Mucosa of descending colon (tissue), 3 donors: Measurements from ENCODE around the gene TMEM107. TPM values are rescaled to one million over a fixed set of nuclear protein-coding genes. Genes with fewer than 3 reads are reported as not detected.

Source experiments
- ATAC-seq: fragments of 200-7000 bp; cut with Tn5 transposase; one replicate; pipeline ENCODE4 v1.9.1; 2020; ENCODE audit warnings: mild to moderate bottlenecking, moderate library complexity
- DNase-seq, 3 donors: peaks; one replicate each; pipeline ENCODE4 v3.0.0-alpha.2; 2020
- H3K36me3 ChIP-seq: fragments of 200-600 bp; one replicate; pipeline ENCODE4 v1.8.0; 2021; ENCODE audit warnings: low read depth, mild to moderate bottlenecking
- H3K4me1 ChIP-seq: fragments of 200-600 bp; one replicate; pipeline ENCODE4 v1.8.0; 2021; ENCODE audit warnings: low read depth, mild to moderate bottlenecking
- H3K4me3 ChIP-seq: fragments of 200-600 bp; one replicate; pipeline ENCODE4 v1.8.0; 2021; ENCODE audit warnings: mild to moderate bottlenecking
- H3K9me3 ChIP-seq: fragments of 200-600 bp; one replicate; pipeline ENCODE4 v1.8.0; 2021; ENCODE audit warnings: mild to moderate bottlenecking
- intact Hi-C, 2 donors: fragments of 100-400 bp; cut with DNase I in 1 of 2; cut with micrococcal nuclease in 1 of 2; formaldehyde crosslinking; loops; one replicate each; pipeline versions ENCODE4 v1.11.0 to v1.11.1; 2022; cut with DNase I, micrococcal nuclease
- total RNA-seq, 3 donors: library from RNA; stranded (reverse); fragmentation: NEBNext Ultra II Directional in 2 of 3; extraction: Animal tissue kit (Norgen Biotek cat#: 25700) in 2 of 3; gene quantifications; one replicate each; pipeline versions ENCODE4 v1.2.1 to v1.2.4, GENCODE V29; 2021 to 2023
- TF ChIP-seq, protein P1 (sequence below): fragments of 200-600 bp; IDR thresholded peaks from one replicate; pipeline ENCODE4 v1.8.0; 2022; ENCODE audit warnings: antibody characterized with exemption, mild to moderate bottlenecking
- donor health status: DM: no; HTN: no; CAD: no; lungs with moderate emphysema.
- donor health status: DM: no; HTN: no; CAD: no.
- donor health status: DM: no; HTN: yes; CAD: no.

Gene TMEM107
- total RNA-seq, 3 donors from 2014 or later = 8.0 to 19.1 (median 9.6) TPM

DNA sequence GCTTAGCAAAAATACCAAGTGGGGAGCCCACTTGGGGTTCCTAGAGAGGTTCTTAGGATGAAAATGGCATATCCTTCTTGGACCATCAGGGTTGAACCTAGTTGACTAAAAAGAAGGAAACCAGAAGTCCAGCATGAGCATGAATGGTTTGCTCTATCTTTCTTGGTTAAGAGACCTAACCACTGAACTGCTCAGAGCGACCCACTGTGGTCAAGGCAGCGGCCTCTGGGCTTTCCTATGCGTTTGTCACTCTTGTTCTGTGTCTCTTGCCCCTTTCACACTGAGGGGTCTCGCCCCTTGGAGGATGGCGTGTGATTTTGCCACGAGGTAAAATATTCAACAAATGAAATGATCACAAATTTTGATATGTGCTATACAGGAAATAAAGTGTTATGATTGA lies 14.3 kb upstream of the TMEM107 start:
- Histone ChIP-seq H3K4me1 (peaks cover 46% of the 10 kb centered on the region), H3K36me3 (peaks cover 10% of the 10 kb centered on the region), H3K4me3 (no peak overlapping the region), H3K9me3 (no peaks in the 10 kb centered on the region)
- TF ChIP-seq, protein P1, sequence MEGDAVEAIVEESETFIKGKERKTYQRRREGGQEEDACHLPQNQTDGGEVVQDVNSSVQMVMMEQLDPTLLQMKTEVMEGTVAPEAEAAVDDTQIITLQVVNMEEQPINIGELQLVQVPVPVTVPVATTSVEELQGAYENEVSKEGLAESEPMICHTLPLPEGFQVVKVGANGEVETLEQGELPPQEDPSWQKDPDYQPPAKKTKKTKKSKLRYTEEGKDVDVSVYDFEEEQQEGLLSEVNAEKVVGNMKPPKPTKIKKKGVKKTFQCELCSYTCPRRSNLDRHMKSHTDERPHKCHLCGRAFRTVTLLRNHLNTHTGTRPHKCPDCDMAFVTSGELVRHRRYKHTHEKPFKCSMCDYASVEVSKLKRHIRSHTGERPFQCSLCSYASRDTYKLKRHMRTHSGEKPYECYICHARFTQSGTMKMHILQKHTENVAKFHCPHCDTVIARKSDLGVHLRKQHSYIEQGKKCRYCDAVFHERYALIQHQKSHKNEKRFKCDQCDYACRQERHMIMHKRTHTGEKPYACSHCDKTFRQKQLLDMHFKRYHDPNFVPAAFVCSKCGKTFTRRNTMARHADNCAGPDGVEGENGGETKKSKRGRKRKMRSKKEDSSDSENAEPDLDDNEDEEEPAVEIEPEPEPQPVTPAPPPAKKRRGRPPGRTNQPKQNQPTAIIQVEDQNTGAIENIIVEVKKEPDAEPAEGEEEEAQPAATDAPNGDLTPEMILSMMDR = no peak
- intact Hi-C loops = no loop called here
- ATAC-seq = no peak
- peak in 1 of 3 donors; percentile 34 for DNase-seq

DNA sequence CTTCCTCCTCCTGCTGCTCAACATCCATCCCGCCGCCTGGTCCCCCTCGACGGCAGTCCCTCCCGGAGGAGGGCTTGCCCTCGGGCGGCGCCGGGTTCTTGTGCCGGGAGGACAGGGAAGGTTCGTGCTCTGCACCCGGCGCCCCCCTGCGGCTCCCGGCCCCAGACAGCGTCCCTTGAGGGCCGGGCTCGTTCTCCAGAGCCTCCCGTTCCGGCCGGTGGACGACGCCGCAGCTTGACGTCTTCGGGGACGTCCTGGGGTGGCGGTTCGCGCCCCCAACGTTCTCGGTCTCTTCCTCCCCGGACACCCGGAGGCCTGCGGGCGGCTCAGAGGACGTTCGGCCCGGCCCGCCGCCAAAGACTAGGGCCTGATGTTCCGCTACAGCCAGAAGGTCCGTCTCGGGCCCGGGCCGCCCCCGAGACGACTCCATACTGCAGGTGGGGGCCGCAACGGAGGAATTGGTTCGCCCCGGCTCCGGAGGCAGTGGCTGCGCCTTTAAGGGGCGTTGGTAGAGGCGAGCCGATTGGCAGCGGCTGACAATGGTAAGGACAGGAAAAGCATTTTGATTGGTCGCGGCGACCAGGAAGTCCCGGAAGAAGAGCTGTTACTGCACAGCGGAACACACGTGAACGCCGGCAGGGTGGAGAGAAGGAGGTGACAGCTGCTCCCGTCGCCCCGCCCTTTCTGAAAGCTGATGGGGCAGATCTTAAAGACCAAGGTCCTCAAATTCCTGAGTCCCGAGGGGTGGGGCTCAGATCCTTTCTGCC lies 13.7 kb upstream of the TMEM107 start, which contains the start of gene BORCS6:
Gene BORCS6, minus strand, starts transcription at position 470 of the 767 bp plus-strand sequence. Its CDS starts 40 bp downstream, at position 430.
- peaks cover 46% of the 10 kb centered on the region for H3K4me1 ChIP-seq

DNA sequence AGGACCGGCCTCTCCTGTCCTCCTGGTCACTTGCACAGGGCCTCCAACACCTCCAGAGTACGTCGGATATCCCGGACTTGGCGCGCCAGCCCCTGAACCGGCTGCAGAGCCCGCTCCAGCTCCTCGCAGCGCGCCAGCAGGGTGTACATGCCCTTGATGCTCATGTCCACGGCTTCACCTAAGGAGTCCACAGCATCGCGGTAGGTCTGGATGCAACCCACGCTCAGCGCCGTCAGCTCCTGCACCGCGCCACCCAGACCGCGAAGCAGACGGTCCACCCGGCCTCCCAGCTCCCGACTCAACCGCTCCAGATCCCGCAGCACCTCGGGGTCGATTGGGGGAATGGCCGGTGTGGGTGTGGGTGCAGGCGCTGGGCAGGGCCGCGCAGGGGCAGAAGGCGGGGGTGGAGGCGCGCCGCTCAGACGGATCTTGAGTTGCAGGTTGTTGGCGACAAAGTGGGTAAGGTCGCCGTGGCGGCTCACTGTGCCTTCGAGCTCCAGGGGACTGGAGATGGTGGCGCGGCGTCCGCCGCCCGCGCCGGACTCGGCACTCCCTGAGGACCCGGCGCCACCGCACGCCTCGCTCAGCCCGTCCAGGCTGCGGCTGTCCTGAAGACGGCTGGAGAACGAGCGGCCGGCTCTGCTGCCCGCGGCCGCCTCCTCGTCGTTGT lies 13.0 kb upstream of the TMEM107 start:
- ATAC-seq = peak; percentile 1
- Histone ChIP-seq H3K36me3 (peaks cover 10% of the 10 kb centered on the region), H3K9me3 (no peaks in the 10 kb centered on the region), H3K4me3 (peak overlapping the region; percentile 71), H3K4me1 (peaks cover 46% of the 10 kb centered on the region)
- TF ChIP-seq, protein P1 = no peak
- intact Hi-C loops = no loop called here
- DNase-seq = peak; percentile 54 to 78 (median 72)

More for the DNA sequence above, 13.7 kb upstream of the TMEM107 start, which contains the start of gene BORCS6:
- intact Hi-C loops = no loop called here
- no peaks in the 10 kb centered on the region for H3K9me3 ChIP-seq
- ATAC-seq = peak; percentile 75
- TF ChIP-seq, protein P1 = no peak
- H3K4me3 ChIP-seq = peak within 1 kb of the TSS; percentile 71
- H3K36me3 ChIP-seq = peaks cover 10% of the 10 kb centered on the region
- DNase-seq = peak; percentile 94 to 99 (median 97)

DNA sequence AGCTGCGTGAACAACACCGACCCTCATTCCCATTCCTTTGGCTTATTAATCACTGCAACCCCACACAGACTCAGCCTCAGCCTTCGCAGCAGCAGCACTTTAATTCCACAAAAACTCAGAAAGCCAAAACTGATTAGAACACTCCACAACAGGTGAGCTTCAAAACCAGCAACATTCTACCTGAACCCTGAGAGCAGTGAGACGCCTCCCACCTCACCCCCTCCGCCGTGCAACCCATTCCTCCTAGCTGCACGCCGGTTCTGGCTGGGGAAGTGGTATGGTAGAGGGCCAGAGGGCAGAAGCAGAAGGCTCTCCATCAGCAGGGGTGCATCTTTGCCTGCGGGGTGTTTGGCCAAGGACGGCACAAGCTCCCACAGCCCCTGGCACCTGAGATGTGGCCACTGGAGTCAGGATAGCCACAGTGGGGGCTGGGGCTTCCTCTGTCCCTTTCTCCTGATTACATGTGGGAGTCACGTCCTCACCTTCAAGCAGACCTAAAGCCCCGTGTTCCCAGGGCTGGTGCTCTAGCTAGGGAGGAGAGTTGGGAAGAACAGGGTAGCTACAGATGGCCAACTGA lies 12.2 kb upstream of the TMEM107 start:
- Histone ChIP-seq H3K4me1 (peaks cover 46% of the 10 kb centered on the region), H3K4me3 (no peak overlapping the region)
- intact Hi-C loops = no loop called here

More for the DNA sequence above, 12.2 kb upstream of the TMEM107 start:
- ATAC-seq (no peak), DNase-seq (peak in 2 of 3 donors; percentile 36 to 57)
- Histone ChIP-seq H3K9me3 (no peaks in the 10 kb centered on the region), H3K36me3 (peaks cover 10% of the 10 kb centered on the region)
- TF ChIP-seq, protein P1 = no peak
